H1 (cell line): ENCODE data around the gene KCNAB2. TPM values are rescaled to one million over a fixed set of nuclear protein-coding genes. Genes with fewer than 3 reads are reported as not detected.

Experiments used
- JUN ChIP-seq: IDR thresholded peaks from 2 replicates; pipeline ENCODE4 v1.6.1; 2011; ENCODE audit warnings: low read depth, mild to moderate bottlenecking, improper control_type of control experiment, low read length
- polyA plus RNA-seq, 7 experiments: library from polyadenylated mRNA; depleted of rRNA in 3 of 7; stranded (reverse) in 5 of 7; unstranded in 2 of 7; fragments of >200 nt in 5 of 7; fragments of 200-250 nt in 2 of 7; gene quantifications; 1 replicate in 5 of 7; 2 replicates in 1 of 7; 4 replicates in 1 of 7; pipeline versions ENCODE4 v1.2.1 to v1.2.3, GENCODE V29; 2011 to 2013; ENCODE audit warnings: missing spikeins in 2 of 7, mixed read lengths in 2 of 7
- total RNA-seq: library from RNA; stranded (reverse); fragmentation: NEBNext Ultra II Directional; extraction: Animal tissue kit (Norgen Biotek cat#: 25700); gene quantifications from 2 replicates; pipeline ENCODE4 v1.2.1, GENCODE V29; 2021

The KCNAB2 gene
- total and polyA plus RNA-seq, 2 of the 8 experiments (the other 6 are each of a cell fraction or from before 2014, with no cell fraction given) = 4.5 to 7.0 TPM

- no peak for TF ChIP-seq JUN
Observed at GRCh38 chr1:6136516-6137220, 91.0 kb downstream of the KCNAB2 start (continued).
